Thymus (tissue), 11 donors: ENCODE results near the gene CA14. TPM values are rescaled to one million over a fixed set of nuclear protein-coding genes. Genes with fewer than 3 reads are reported as not detected.
"Not testable (repeated sequence)": the region's sequence is repeated elsewhere in the genome, so short reads cannot be mapped to it uniquely, and the experiment has no call there.

Experiments used
- DNase-seq, 9 donors: peaks; one replicate each; pipeline ENCODE4 v3.0.0-alpha.2; 2013; ENCODE audit warnings: low spot score in 9 of 9, low read depth in 6 of 9, missing footprints in 1 of 9
- H3K27ac ChIP-seq, 2 donors: one replicate each; pipeline ENCODE4 v1.5.1; 2013; ENCODE audit warnings: control low read depth in 1 of 2, low read depth in 1 of 2, low read length in 1 of 2, mild to moderate bottlenecking in 1 of 2, moderate library complexity in 1 of 2
- H3K27me3 ChIP-seq, 2 donors: one replicate each; pipeline ENCODE4 v1.5.1; 2013; ENCODE audit warnings: low read length in 1 of 2; ENCODE audit not compliant: control insufficient read depth in 2 of 2, insufficient read depth in 1 of 2
- H3K36me3 ChIP-seq, 2 donors: one replicate each; pipeline ENCODE4 v1.5.1; 2013; ENCODE audit warnings: low read length in 1 of 2, mild to moderate bottlenecking in 1 of 2, moderate library complexity in 1 of 2; ENCODE audit not compliant: control insufficient read depth in 2 of 2, insufficient read depth in 2 of 2
- H3K4me1 ChIP-seq, 2 donors: one replicate each; pipeline ENCODE4 v1.5.1; 2013; ENCODE audit warnings: low read length in 2 of 2; ENCODE audit not compliant: control insufficient read depth in 2 of 2, insufficient read depth in 2 of 2
- H3K4me3 ChIP-seq, 2 donors: one replicate each; pipeline ENCODE4 v1.5.1; 2013; ENCODE audit warnings: low read length in 2 of 2, control low read depth in 1 of 2, mild to moderate bottlenecking in 1 of 2
- H3K9me3 ChIP-seq, 2 donors: one replicate each; pipeline ENCODE4 v1.5.1; 2013; ENCODE audit warnings: low read length in 1 of 2, mild to moderate bottlenecking in 1 of 2; ENCODE audit not compliant: control insufficient read depth in 2 of 2, insufficient read depth in 1 of 2
- WGBS: extraction: QIAGEN DNeasy Blood & Tissue Kit; methylation state at CpG from one replicate; pipeline ENCODE4 v1.1.7; 2013; 5-methylcytosine and 5-hydroxymethylcytosine counted together
- polyA plus RNA-seq: library from polyadenylated mRNA; stranded (reverse); fragments of 200-250 nt; gene quantifications from one replicate; pipeline ENCODE4 v1.2.3, GENCODE V29; 2013
- total RNA-seq: library from RNA; stranded (reverse); fragments of 120-200 nt; gene quantifications from one replicate; pipeline ENCODE4 v1.2.4, GENCODE V29; 2013
- donor health status: healthy.

The CA14 gene
- total and polyA plus RNA-seq, 2 donors = 0.09 to 0.14 TPM

- H3K36me3 ChIP-seq = peaks cover 29 to 52% of the 10 kb centered on the region in 2 donors
- DNase-seq = peak in 4 of 9 donors; percentile 25 to 58 (median 28)
- 96% methylated on average over 2 of the region's 2 CpGs for WGBS
- no peaks in the 10 kb centered on the region for H3K27me3 ChIP-seq
- H3K4me1 ChIP-seq = no peaks in the 10 kb centered on the region
- no peaks in the 10 kb centered on the region for H3K9me3 ChIP-seq
- H3K27ac ChIP-seq = no peak overlapping the region
- H3K4me3 ChIP-seq = no peak overlapping the region
Observed at GRCh38 chr1:150221552-150221951, 36.0 kb upstream of the CA14 start.

GRCh38 chr1:150224983-150225382 lies 32.6 kb upstream of the CA14 start:
- Histone ChIP-seq H3K27me3 (no peaks in the 10 kb centered on the region), H3K4me1 (no peaks in the 10 kb centered on the region), H3K27ac (no peak overlapping the region), H3K4me3 (no peak overlapping the region), H3K36me3 (peaks cover 33 to 67% of the 10 kb centered on the region in 2 donors), H3K9me3 (no peaks in the 10 kb centered on the region)
- no peak for DNase-seq
- 100% methylated on average over 1 of the region's 1 CpG for WGBS

DNA sequence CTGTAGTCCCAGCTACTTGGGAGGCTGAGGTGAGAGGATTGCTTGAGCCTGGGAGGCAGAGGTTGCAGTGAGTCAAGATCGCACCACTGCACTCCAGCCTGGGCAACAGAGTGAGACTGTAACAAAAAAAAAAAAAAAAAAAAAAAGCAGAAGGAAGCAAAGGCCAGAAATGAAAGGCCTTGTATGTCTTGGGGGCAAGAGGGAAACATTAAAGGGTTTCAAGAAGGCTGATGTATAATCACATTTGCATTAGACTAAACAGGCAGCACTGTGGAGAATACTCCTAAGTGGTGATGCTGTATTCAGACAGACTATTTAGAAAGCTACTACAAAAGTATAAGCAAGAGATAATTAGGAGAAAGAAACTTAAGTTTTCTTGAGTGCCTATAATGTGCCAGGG lies 32.0 kb upstream of the CA14 start:
- Histone ChIP-seq H3K9me3 (no peaks in the 10 kb centered on the region), H3K27ac (no peak overlapping the region), H3K4me3 (no peak overlapping the region), H3K36me3 (peaks cover 33 to 69% of the 10 kb centered on the region in 2 donors), H3K27me3 (no peaks in the 10 kb centered on the region), H3K4me1 (no peaks in the 10 kb centered on the region)
- WGBS = 100% methylated on average over 1 of the region's 1 CpG
- no peak for DNase-seq

GRCh38 chr1:150226486-150226885 lies 31.1 kb upstream of the CA14 start:
- H3K27ac ChIP-seq = no peak overlapping the region
- no peaks in the 10 kb centered on the region for H3K4me1 ChIP-seq
- WGBS = 83% methylated on average over 2 of the region's 2 CpGs
- DNase-seq = no peak
- no peak overlapping the region for H3K4me3 ChIP-seq
- H3K27me3 ChIP-seq = no peaks in the 10 kb centered on the region
- H3K9me3 ChIP-seq = no peaks in the 10 kb centered on the region
- H3K36me3 ChIP-seq = peaks cover 30 to 71% of the 10 kb centered on the region in 2 donors

GRCh38 chr1:150227228-150227627 lies 30.3 kb upstream of the CA14 start:
- no peaks in the 10 kb centered on the region for H3K4me1 ChIP-seq
- no peak overlapping the region for H3K4me3 ChIP-seq
- no peak overlapping the region for H3K27ac ChIP-seq
- DNase-seq = no peak
- H3K36me3 ChIP-seq = peaks cover 27 to 68% of the 10 kb centered on the region in 2 donors
- H3K27me3 ChIP-seq = no peaks in the 10 kb centered on the region
- no peaks in the 10 kb centered on the region for H3K9me3 ChIP-seq

- not testable (repeated sequence) for H3K4me1 ChIP-seq, DNase-seq, H3K27ac ChIP-seq, H3K9me3 ChIP-seq, H3K4me3 ChIP-seq, H3K27me3 ChIP-seq
- peaks cover 27 to 67% of the 10 kb centered on the region in 2 donors for H3K36me3 ChIP-seq
- 99% methylated on average over 10 of the region's 10 CpGs for WGBS
Observed at GRCh38 chr1:150228246-150228645, 29.3 kb upstream of the CA14 start.

- H3K9me3 ChIP-seq, H3K27me3 ChIP-seq, H3K27ac ChIP-seq, DNase-seq, H3K4me3 ChIP-seq: not testable (repeated sequence)
- Histone ChIP-seq H3K36me3 (peaks cover 4 to 31% of the 10 kb centered on the region in 2 donors), H3K4me1 (peaks cover 6 to 19% of the 10 kb centered on the region in 2 donors)
- 94% methylated on average over 10 of the region's 10 CpGs for WGBS
Observed at GRCh38 chr1:150232921-150233320, 24.7 kb upstream of the CA14 start.

DNA sequence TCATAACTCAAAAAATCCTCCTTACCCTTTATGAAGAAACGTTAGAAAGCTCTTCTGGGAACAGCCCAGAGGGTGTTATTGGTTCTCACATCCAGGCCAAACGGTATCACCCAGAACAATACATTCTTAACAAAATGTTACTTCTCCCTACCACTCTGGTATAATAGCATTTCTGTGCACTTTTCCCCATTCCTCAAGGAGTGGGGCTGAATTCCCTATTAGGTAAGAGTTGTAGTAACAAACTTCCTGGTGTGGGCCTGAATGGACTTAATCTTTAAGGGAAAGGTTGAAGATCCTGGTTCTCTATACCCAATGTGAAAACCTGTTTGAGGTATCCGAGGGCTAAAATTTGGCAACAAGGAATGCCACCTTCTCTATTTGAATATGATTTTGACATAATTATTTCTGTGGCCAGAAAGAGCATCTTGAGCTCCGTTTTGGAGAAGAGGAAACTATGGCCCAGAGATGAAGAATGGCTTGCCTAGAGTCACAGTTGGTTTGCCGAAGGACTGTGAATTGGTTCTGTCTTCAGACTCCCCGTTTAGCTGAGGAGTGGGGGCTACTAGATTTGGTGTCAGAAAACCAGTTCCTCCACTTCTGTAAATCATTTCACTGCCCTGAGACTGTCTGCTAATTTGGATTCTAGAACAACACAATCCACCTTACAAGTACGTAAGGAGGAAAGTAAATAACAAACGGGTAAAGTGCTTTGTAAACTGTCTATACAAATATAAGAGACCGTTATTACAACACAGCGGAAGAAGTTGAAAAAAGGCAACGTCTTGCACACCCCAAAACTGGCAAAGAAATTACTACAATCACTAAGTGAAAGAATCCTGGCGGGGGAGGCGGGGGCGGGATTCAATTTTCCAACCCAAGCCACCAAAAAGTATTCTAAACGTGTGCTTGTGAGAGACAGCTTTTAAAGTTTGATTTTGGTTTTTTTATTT lies 23.9 kb upstream of the CA14 start:
- Histone ChIP-seq H3K4me3 (peak overlapping the region; percentile 92 to 94), H3K4me1 (peaks cover 6 to 19% of the 10 kb centered on the region in 2 donors), H3K27ac (peak overlapping the region; percentile 97 to 98), H3K27me3 (no peaks in the 10 kb centered on the region), H3K36me3 (peaks cover 4 to 26% of the 10 kb centered on the region in 2 donors), H3K9me3 (no peaks in the 10 kb centered on the region)
- WGBS = 33% methylated on average over 15 of the region's 15 CpGs
- DNase-seq = peak in 5 of 9 donors; percentile 10 to 48 (median 18)

- no peaks in the 10 kb centered on the region for H3K9me3 ChIP-seq
- peaks cover 4 to 20% of the 10 kb centered on the region in 2 donors for H3K36me3 ChIP-seq
- no peaks in the 10 kb centered on the region for H3K27me3 ChIP-seq
- DNase-seq = no peak
- peaks cover 6 to 19% of the 10 kb centered on the region in 2 donors for H3K4me1 ChIP-seq
- peak overlapping the region; percentile 97 to 98 for H3K27ac ChIP-seq
- peak overlapping the region; percentile 92 to 94 for H3K4me3 ChIP-seq
- WGBS = under 1% methylated on average over 9 of the region's 9 CpGs
Observed at GRCh38 chr1:150234309-150234565, 23.3 kb upstream of the CA14 start.
